WTC11 (cell line): Measurements from ENCODE around the gene PRC1.

Experiments used
- CREM ChIP-seq: sonication (generic); formaldehyde crosslinking; IDR thresholded peaks from 2 replicates; pipeline ENCODE4 v1.8.1; 2022; ENCODE audit warnings: mild to moderate bottlenecking, missing genetic modification reagents, moderate library complexity
- FOXK1 ChIP-seq: sonication (generic); formaldehyde crosslinking; IDR thresholded peaks from 2 replicates; pipeline ENCODE4 v1.8.0; 2022; ENCODE audit warnings: mild to moderate bottlenecking, moderate library complexity, missing genetic modification reagents
- KAT7 ChIP-seq: sonication (generic); formaldehyde crosslinking; IDR thresholded peaks from 2 replicates; pipeline ENCODE4 v1.8.1; 2023; ENCODE audit warnings: missing genetic modification reagents, mild to moderate bottlenecking, borderline replicate concordance
- NR3C1 ChIP-seq: sonication (generic); formaldehyde crosslinking; conservative IDR thresholded peaks from 2 replicates; pipeline ENCODE4 v1.8.1; 2023; ENCODE audit warnings: low read depth, mild to moderate bottlenecking, missing genetic modification reagents
- SP1 ChIP-seq: sonication (generic); formaldehyde crosslinking; conservative IDR thresholded peaks from 2 replicates; pipeline ENCODE4 v1.8.1; 2022; ENCODE audit warnings: missing genetic modification reagents
- TF ChIP-seq, protein P1 (sequence below): sonication (generic); formaldehyde crosslinking; IDR thresholded peaks from 2 replicates; pipeline ENCODE4 v1.8.1; 2022; ENCODE audit warnings: mild to moderate bottlenecking, moderate library complexity, missing genetic modification reagents
- TF ChIP-seq, protein P2 (sequence below): sonication (generic); formaldehyde crosslinking; conservative IDR thresholded peaks from 2 replicates; pipeline ENCODE4 v1.8.1; 2022; ENCODE audit warnings: mild to moderate bottlenecking, missing genetic modification reagents
- TF ChIP-seq, protein P3 (sequence below): fragments of 200-600 bp; IDR thresholded peaks from 2 replicates; pipeline ENCODE4 v1.8.0; 2022; ENCODE audit warnings: antibody characterized with exemption

DNA sequence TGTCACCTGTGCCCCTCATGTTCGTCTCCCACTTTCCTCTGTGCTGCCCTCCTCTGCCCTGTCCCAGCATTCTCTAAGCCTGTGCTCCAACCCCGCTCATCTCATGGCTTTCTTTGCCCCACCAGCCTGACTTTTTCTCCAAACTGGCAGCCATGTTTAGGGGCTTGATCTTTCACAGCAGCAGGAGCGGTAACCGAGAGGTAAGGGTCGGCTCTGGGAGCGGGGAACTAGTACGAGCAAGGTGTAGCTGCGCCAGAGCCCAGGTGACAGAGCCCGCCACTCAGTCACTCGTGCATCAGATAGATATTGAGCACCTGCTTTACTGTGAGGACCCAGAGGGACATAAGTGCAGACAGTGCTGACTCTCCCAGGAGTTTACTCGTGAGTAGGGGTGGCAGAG, 77.9 kb downstream of the PRC1 start:
- TF ChIP-seq, protein P1, sequence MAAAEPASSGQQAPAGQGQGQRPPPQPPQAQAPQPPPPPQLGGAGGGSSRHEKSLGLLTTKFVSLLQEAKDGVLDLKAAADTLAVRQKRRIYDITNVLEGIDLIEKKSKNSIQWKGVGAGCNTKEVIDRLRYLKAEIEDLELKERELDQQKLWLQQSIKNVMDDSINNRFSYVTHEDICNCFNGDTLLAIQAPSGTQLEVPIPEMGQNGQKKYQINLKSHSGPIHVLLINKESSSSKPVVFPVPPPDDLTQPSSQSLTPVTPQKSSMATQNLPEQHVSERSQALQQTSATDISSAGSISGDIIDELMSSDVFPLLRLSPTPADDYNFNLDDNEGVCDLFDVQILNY (CRISPR knock-in tag) = no peak
- TF ChIP-seq, protein P2, sequence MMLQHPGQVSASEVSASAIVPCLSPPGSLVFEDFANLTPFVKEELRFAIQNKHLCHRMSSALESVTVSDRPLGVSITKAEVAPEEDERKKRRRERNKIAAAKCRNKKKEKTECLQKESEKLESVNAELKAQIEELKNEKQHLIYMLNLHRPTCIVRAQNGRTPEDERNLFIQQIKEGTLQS (CRISPR knock-in tag) = no peak
- TF ChIP-seq CREM (CRISPR knock-in tag) = no peak
- TF ChIP-seq SP1 (CRISPR knock-in tag) = no peak
- no peak for TF ChIP-seq NR3C1 (CRISPR knock-in tag)
- TF ChIP-seq KAT7 (CRISPR knock-in tag) = no peak
- TF ChIP-seq FOXK1 (CRISPR knock-in tag) = no peak
- TF ChIP-seq, protein P3, sequence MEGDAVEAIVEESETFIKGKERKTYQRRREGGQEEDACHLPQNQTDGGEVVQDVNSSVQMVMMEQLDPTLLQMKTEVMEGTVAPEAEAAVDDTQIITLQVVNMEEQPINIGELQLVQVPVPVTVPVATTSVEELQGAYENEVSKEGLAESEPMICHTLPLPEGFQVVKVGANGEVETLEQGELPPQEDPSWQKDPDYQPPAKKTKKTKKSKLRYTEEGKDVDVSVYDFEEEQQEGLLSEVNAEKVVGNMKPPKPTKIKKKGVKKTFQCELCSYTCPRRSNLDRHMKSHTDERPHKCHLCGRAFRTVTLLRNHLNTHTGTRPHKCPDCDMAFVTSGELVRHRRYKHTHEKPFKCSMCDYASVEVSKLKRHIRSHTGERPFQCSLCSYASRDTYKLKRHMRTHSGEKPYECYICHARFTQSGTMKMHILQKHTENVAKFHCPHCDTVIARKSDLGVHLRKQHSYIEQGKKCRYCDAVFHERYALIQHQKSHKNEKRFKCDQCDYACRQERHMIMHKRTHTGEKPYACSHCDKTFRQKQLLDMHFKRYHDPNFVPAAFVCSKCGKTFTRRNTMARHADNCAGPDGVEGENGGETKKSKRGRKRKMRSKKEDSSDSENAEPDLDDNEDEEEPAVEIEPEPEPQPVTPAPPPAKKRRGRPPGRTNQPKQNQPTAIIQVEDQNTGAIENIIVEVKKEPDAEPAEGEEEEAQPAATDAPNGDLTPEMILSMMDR = no peak
